ENCODE results near the gene FOXA1. TPM values are rescaled to one million over a fixed set of nuclear protein-coding genes. Genes with fewer than 3 reads are reported as not detected.
A peak's percentile ranks its signal among the peaks of the same experiment; 100 is the strongest.

FOXA1 gene
- total and polyA plus RNA-seq, 4 donors: 8.0 to 37.5 (median 16.1) TPM

DNA sequence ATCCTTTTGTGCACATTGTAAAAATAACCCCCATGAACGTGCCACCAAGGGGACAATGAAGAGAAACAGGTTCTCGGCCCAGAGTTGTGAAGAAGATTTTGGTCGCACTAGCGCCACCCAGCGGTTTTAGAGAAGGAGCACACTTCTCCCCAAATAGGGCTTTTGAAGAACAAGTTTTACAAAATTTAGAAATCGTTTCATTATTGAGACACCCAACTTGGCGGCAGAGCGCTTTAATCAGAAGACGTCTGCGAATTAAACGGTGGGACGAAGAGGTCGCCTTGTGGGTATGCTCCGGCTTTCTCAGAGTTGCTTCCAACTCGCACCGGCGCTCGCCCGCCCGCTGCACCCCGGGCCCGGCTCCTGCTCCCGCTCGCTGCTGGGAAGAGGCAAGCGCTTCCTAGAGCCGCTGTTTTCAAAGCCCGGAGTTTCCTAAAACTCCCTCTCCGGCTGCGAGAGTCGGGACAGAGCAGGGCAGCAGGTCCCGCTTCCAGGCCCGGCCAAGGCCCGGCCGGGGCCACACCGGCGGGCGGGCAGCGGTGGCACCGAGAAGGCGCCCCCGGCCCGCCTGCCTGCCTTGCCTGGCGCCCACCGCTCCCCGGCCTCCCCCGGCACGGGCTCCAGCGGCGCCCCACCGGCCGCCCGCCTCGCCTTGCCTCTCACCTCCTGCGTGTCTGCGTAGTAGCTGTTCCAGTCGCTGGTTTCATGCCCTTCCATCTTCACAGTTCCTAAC lies 645 bp downstream of the FOXA1 start:
- peaks cover 1 to 13% (median 7%) of the 10 kb centered on the region in 4 donors for H3K4me1 ChIP-seq (ENCODE audit: control insufficient read depth in 4 of 4, insufficient read depth in 4 of 4, low read length in 3 of 4)
- H3K4me3 ChIP-seq (ENCODE audit: low read depth in 1 of 3, low read length in 3 of 3): peak overlapping the region; percentile 55 to 92 (median 55)
- no peaks in the 10 kb centered on the region for H3K27me3 ChIP-seq (ENCODE audit: control insufficient read depth in 4 of 4, insufficient read depth in 4 of 4, low read length in 3 of 4)
- peak; percentile 36 for TF ChIP-seq YY1 (IDR thresholded peaks at IDR 0.05)
- peak; percentile 76 to 84 for TF ChIP-seq RAD21 (IDR thresholded peaks at IDR 0.05)
- peak in 1 of 2 donors; percentile 12 for TF ChIP-seq HNF4A (conservative IDR thresholded peaks at IDR 0.05)
- TF ChIP-seq, protein P1, sequence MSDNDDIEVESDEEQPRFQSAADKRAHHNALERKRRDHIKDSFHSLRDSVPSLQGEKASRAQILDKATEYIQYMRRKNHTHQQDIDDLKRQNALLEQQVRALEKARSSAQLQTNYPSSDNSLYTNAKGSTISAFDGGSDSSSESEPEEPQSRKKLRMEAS (IDR thresholded peaks at IDR 0.05): no peak
- TF ChIP-seq, protein P2, sequence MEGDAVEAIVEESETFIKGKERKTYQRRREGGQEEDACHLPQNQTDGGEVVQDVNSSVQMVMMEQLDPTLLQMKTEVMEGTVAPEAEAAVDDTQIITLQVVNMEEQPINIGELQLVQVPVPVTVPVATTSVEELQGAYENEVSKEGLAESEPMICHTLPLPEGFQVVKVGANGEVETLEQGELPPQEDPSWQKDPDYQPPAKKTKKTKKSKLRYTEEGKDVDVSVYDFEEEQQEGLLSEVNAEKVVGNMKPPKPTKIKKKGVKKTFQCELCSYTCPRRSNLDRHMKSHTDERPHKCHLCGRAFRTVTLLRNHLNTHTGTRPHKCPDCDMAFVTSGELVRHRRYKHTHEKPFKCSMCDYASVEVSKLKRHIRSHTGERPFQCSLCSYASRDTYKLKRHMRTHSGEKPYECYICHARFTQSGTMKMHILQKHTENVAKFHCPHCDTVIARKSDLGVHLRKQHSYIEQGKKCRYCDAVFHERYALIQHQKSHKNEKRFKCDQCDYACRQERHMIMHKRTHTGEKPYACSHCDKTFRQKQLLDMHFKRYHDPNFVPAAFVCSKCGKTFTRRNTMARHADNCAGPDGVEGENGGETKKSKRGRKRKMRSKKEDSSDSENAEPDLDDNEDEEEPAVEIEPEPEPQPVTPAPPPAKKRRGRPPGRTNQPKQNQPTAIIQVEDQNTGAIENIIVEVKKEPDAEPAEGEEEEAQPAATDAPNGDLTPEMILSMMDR (IDR thresholded peaks at IDR 0.05; ENCODE audit: low read depth, low read length, missing input control): peak; percentile 80
- TF ChIP-seq REST (IDR thresholded peaks at IDR 0.05): peak; percentile 43
- TF ChIP-seq HNF4G (IDR thresholded peaks at IDR 0.05): no peak
- TF ChIP-seq GABPA (IDR thresholded peaks at IDR 0.05 in 1 of 2, conservative IDR thresholded peaks at IDR 0.05 in 1 of 2): no peak
- TF ChIP-seq EGR1 (IDR thresholded peaks at IDR 0.05; ENCODE audit: low read depth in 2 of 2): no peak
- peak; percentile 87 for TF ChIP-seq TAF1 (conservative IDR thresholded peaks at IDR 0.05)
- 2% methylated on average over 56 of the region's 56 CpGs for WGBS
- H3K9ac ChIP-seq (ENCODE audit: low read depth in 1 of 2, low read length in 2 of 2): peak overlapping the region; percentile 49 to 75
- peak; percentile 72 for DNase-seq (ENCODE audit: low spot score)
- H3K9me3 ChIP-seq (ENCODE audit: control insufficient read depth in 4 of 4, low read length in 3 of 4): no peaks in the 10 kb centered on the region
- peak overlapping the region; percentile 87 to 94 for H3K27ac ChIP-seq (ENCODE audit: low read depth in 1 of 2, low read length in 2 of 2)
- peaks cover 0 to 1% (median 0%) of the 10 kb centered on the region in 4 donors for H3K36me3 ChIP-seq (ENCODE audit: control insufficient read depth in 4 of 4, insufficient read depth in 3 of 4, low read depth in 1 of 4, low read length in 3 of 4)

DNA sequence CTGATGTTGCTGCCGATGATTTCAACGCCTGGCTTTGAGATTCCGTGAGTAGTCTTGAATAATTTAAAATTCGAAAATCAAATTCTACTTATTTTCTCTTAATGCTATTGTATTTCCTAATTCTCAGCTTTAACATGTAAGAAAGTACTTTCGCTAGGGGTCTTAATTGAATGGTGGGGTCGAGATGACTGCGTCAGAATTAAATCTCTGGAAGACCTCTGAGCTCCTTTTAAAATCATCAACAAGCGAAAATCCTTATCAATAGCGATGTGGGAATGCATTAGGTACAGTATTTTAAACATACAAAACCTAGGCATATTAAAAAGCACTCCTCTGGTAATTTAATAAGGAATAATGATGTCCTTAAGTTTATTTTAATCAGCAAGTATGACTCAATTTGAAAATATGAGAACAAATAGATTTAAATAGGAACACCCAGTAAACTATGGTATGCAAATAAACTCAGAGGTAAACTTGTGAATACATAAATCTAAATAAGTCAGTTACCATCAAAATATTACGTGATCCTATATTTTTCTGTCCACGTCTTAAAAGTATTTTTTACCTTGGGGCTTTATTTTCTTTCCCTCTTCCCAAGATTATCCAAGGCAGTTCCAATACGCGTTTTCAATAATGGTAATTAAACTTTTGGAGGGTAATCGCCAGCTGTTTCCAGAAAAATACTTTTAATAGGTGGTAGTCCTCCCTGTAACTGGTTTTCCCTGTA lies 1.4 kb downstream of the FOXA1 start:
- Histone ChIP-seq H3K36me3 (ENCODE audit: control insufficient read depth in 4 of 4, insufficient read depth in 3 of 4, low read depth in 1 of 4, low read length in 3 of 4) (peaks cover 0 to 1% (median 0%) of the 10 kb centered on the region in 4 donors), H3K9ac (ENCODE audit: low read depth in 1 of 2, low read length in 2 of 2) (peak overlapping the region; percentile 49 to 81), H3K4me3 (ENCODE audit: low read depth in 1 of 3, low read length in 3 of 3) (peak overlapping the region; percentile 55 to 92 (median 55)), H3K9me3 (ENCODE audit: control insufficient read depth in 4 of 4, low read length in 3 of 4) (no peaks in the 10 kb centered on the region), H3K27ac (ENCODE audit: low read depth in 1 of 2, low read length in 2 of 2) (peak overlapping the region; percentile 87 to 94), H3K4me1 (ENCODE audit: control insufficient read depth in 4 of 4, insufficient read depth in 4 of 4, low read length in 3 of 4) (peaks cover 0 to 13% (median 4%) of the 10 kb centered on the region in 4 donors), H3K27me3 (ENCODE audit: control insufficient read depth in 4 of 4, insufficient read depth in 4 of 4, low read length in 3 of 4) (no peaks in the 10 kb centered on the region)
- DNase-seq (ENCODE audit: low spot score): no peak
- 6% methylated on average over 14 of the region's 14 CpGs for WGBS
- TF ChIP-seq FOXA2 (IDR thresholded peaks at IDR 0.05) (no peak), NR2F2 (IDR thresholded peaks at IDR 0.05) (no peak), YY1 (IDR thresholded peaks at IDR 0.05) (no peak), GABPA (IDR thresholded peaks at IDR 0.05 in 1 of 2, conservative IDR thresholded peaks at IDR 0.05 in 1 of 2) (no peak), HNF4A (conservative IDR thresholded peaks at IDR 0.05) (no peak), ZBTB33 (IDR thresholded peaks at IDR 0.05) (no peak), RAD21 (IDR thresholded peaks at IDR 0.05) (no peak), RXRA (IDR thresholded peaks at IDR 0.05) (no peak), TAF1 (conservative IDR thresholded peaks at IDR 0.05) (no peak), ATF3 (IDR thresholded peaks at IDR 0.05) (no peak)
- TF ChIP-seq, protein P2 (IDR thresholded peaks at IDR 0.05; ENCODE audit: low read depth, low read length, missing input control): no peak

Data from liver (tissue), 9 donors.